Fibroblast of skin of left quadriceps (primary cell): ENCODE measurements around the gene PSMB2.

Source experiments
- DNase-seq, 2 experiments: peaks; one replicate each; pipeline ENCODE4 v3.0.0-alpha.2; 2013; ENCODE audit warnings: low read depth in 2 of 2

Gene PSMB2

GRCh38 chr1:35556484-35557117, 84.7 kb downstream of the PSMB2 start:
- DNase-seq, result no peak

DNA sequence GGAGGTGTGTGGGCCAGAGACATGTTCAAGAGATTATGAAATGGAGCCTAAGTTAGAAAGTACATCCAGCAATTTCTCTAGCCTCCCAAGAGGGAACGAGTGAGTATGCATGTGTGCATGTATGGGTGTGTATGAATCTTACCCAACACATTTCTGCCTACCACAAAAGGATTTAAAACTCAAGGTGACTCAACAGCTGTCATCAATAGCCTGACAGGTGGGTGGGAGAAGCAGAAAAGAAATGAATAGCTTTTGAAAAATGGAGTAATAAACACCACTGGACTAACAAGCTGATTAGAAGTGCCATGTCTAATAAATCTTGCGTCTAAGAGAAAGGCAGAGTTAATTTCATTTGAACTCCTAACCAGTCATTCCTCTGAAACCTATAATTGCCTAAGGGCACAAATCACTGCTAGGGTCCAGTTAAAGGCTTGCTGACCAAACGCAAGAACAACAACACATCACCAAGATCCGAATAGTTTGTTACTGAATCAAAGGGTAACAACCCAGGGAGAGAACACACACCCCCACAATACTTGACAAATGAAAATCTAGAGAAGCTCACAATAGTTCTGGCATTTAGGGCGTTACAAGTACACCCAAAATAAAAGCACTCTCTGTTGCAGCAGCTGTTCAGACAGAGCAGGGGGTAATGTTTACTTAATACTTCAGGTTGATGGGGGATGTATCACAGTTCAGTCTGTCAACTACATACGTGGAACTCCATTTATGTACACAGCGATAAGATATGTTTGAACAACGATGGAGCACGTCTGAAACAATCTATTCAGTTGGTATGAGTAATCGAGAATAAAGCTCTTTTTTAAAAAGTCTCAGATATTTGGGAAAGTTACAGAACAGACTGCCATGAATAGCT, 85.5 kb downstream of the PSMB2 start:
- DNase-seq, result no peak

DNA sequence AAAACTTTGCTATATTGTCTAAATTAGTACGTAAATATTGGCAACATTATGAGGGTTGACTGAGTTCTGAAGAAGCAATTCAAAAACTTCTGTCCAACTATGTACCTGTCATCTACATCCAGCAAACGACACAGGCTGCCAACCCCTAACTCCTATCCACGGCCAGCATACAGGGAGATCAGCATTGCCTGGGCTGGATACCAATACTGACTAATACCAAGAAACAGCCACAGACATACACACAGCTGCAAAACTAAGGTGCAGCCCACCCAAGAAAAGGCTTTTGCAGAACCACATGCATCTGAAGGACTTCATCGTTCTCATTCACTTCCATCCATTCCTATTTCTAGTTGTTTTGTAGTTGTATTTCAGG, 86.1 kb downstream of the PSMB2 start:
- DNase-seq, result no peak

- DNase-seq, result no peak
Observed at GRCh38 chr1:35554266-35555211, 86.8 kb downstream of the PSMB2 start.

DNA sequence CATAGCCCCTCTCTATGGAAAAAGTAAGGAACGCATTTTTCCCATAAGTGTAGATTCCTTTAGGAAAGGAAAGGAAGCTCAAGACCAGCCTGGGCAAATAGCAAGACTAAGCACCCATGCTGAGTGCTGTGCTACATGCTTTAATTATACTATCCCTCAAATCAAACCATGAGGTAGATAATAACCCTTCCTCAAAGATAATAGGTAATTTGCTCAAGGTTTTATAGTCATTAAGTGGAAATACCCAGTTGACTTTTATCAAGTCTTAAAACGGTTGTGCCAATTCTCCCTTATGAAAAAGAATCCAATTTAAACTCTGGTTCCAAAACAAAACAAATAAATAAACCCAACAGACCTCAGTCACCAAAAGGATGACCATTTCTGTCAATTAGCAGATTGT, 87.5 kb downstream of the PSMB2 start:
- no peak for DNase-seq
